ENCODE measurements around the gene PLCB3. TPM values are rescaled to one million over a fixed set of nuclear protein-coding genes. Genes with fewer than 3 reads are reported as not detected.

Gene PLCB3
- total RNA-seq, 4 donors from 2014 or later = 33.3 to 46.9 (median 36.3) TPM

GRCh38 chr11:64234647-64235379 is 16.5 kb upstream of the PLCB3 start:
- no peak for DNase-seq (ENCODE audit: low spot score in 2 of 2)
- peak overlapping the region; percentile 86 for H3K27ac ChIP-seq
- WGBS = 7% methylated on average over 3 of the region's 80 CpGs

GRCh38 chr11:64235437-64236161 is 15.7 kb upstream of the PLCB3 start:
- TF ChIP-seq POLR2A (IDR thresholded peaks at IDR 0.05) (no peak), EP300 (IDR thresholded peaks at IDR 0.05) (no peak), CTCF (IDR thresholded peaks at IDR 0.05) (no peak), POLR2AphosphoS5 (IDR thresholded peaks at IDR 0.05) (no peak)
- H3K27ac ChIP-seq = peak overlapping the region; percentile 86
- H3K4me1 ChIP-seq = peaks cover 91% of the 10 kb centered on the region
- WGBS = 80% methylated on average over 11 of the region's 12 CpGs
- no peak for DNase-seq (ENCODE audit: low spot score in 2 of 2)
- H3K4me3 ChIP-seq = peak overlapping the region; percentile 73
- no peaks in the 10 kb centered on the region for H3K27me3 ChIP-seq
- H3K9me3 ChIP-seq = no peaks in the 10 kb centered on the region
- H3K36me3 ChIP-seq = peaks cover 20% of the 10 kb centered on the region

More at GRCh38 chr11:64234647-64235379, 16.5 kb upstream of the PLCB3 start:
- H3K4me3 ChIP-seq = peak overlapping the region; percentile 73
- H3K4me1 ChIP-seq = peaks cover 91% of the 10 kb centered on the region
- peaks cover 20% of the 10 kb centered on the region for H3K36me3 ChIP-seq
- TF ChIP-seq EP300 (IDR thresholded peaks at IDR 0.05) (no peak), POLR2AphosphoS5 (IDR thresholded peaks at IDR 0.05) (no peak), POLR2A (IDR thresholded peaks at IDR 0.05) (no peak)
- H3K27me3 ChIP-seq = no peaks in the 10 kb centered on the region
- no peaks in the 10 kb centered on the region for H3K9me3 ChIP-seq

GRCh38 chr11:64237484-64237951 is 13.8 kb upstream of the PLCB3 start:
- H3K9me3 ChIP-seq = no peaks in the 10 kb centered on the region
- peak overlapping the region; percentile 69 for H3K27ac ChIP-seq
- DNase-seq (ENCODE audit: low spot score in 2 of 2) = peak in 1 of 2 donors; percentile 81
- H3K27me3 ChIP-seq = no peaks in the 10 kb centered on the region
- peaks cover 81% of the 10 kb centered on the region for H3K4me1 ChIP-seq
- H3K36me3 ChIP-seq = peaks cover 20% of the 10 kb centered on the region
- peak overlapping the region; percentile 9 for H3K4me3 ChIP-seq
- WGBS = 58% methylated on average over 11 of the region's 12 CpGs
- TF ChIP-seq CTCF (IDR thresholded peaks at IDR 0.05) (no peak), EP300 (IDR thresholded peaks at IDR 0.05) (no peak), POLR2A (IDR thresholded peaks at IDR 0.05) (no peak)

- Histone ChIP-seq H3K4me1 (peaks cover 81% of the 10 kb centered on the region), H3K36me3 (peaks cover 20% of the 10 kb centered on the region), H3K27me3 (no peaks in the 10 kb centered on the region), H3K9me3 (no peaks in the 10 kb centered on the region), H3K4me3 (no peak overlapping the region), H3K27ac (peak overlapping the region; percentile 69)
- 79% methylated on average over 3 of the region's 9 CpGs for WGBS
- no peak for DNase-seq (ENCODE audit: low spot score in 2 of 2)
- TF ChIP-seq EP300 (IDR thresholded peaks at IDR 0.05) = no peak
- TF ChIP-seq POLR2A (IDR thresholded peaks at IDR 0.05) = no peak
- TF ChIP-seq POLR2AphosphoS5 (IDR thresholded peaks at IDR 0.05) = no peak
- no peak for TF ChIP-seq CTCF (IDR thresholded peaks at IDR 0.05)
These were observed 13.3 kb upstream of the PLCB3 start for GRCh38 chr11:64238076-64238475.

- TF ChIP-seq POLR2A (IDR thresholded peaks at IDR 0.05) = no peak
- Histone ChIP-seq H3K4me3 (no peak overlapping the region), H3K4me1 (peaks cover 79% of the 10 kb centered on the region)
These were observed 12.3 kb upstream of the PLCB3 start for GRCh38 chr11:64238999-64239398.

More at GRCh38 chr11:64238999-64239398, 12.3 kb upstream of the PLCB3 start:
- WGBS = 64% methylated on average over 5 of the region's 5 CpGs
- no peaks in the 10 kb centered on the region for H3K9me3 ChIP-seq
- H3K36me3 ChIP-seq = peaks cover 29% of the 10 kb centered on the region
- H3K27me3 ChIP-seq = no peaks in the 10 kb centered on the region
- H3K27ac ChIP-seq = peak overlapping the region; percentile 97
- DNase-seq (ENCODE audit: low spot score in 2 of 2) = no peak

Data from suprapubic skin (tissue), 4 donors.